Measurements from ENCODE around the gene PRXL2B.

PRXL2B gene

DNA sequence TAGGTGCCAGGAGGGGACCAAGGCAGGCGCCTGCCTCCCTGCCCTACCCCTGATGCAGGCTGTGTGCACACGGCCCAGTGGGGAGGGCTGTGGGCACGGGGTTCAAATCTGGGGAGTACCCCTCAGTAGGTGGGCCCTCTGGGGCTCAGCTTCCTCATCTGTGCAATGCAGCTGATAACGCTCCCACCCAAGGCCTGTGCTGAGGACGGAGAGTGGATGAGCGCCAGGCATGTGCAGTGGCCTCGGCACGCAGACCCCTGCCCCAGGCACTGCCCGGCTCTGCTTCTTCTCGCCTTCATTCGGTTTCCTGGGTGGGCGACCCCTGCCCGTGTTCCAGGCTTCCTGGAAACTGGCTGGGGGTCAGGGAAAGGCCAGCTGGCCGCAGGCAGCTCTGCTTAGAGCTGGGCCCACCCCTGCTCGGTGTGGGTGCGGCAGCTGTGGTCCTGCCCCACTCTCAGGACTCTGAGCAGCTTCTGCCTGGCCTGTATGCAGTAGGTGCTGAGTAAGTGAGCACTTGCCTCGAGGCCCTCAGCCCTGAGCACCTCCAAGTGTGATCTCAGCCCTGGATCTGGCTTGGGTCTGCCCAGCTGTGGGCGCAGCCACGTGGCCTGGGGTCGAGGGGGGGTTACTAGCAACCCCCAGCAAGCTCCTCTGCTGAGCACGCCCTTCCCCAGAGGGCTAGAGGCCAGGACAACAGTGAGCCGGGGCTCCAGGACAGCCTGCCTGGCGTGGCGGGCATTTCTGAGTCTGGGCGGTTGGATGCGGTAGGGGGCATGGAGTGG is 42.3 kb upstream of the PRXL2B start:
- Histone ChIP-seq H3K27me3 (ENCODE audit: insufficient read depth, poor library complexity, severe bottlenecking) (peaks cover 2% of the 10 kb centered on the region), H3K27ac (replicated peaks) (peak overlapping the region; percentile 30), H3K4me3 (replicated peaks; ENCODE audit: insufficient read depth, low read length) (no peak overlapping the region)
- DNase-seq (ENCODE audit: low read depth in 1 of 2, low spot score in 1 of 2): no peak
- TF ChIP-seq, protein P1, sequence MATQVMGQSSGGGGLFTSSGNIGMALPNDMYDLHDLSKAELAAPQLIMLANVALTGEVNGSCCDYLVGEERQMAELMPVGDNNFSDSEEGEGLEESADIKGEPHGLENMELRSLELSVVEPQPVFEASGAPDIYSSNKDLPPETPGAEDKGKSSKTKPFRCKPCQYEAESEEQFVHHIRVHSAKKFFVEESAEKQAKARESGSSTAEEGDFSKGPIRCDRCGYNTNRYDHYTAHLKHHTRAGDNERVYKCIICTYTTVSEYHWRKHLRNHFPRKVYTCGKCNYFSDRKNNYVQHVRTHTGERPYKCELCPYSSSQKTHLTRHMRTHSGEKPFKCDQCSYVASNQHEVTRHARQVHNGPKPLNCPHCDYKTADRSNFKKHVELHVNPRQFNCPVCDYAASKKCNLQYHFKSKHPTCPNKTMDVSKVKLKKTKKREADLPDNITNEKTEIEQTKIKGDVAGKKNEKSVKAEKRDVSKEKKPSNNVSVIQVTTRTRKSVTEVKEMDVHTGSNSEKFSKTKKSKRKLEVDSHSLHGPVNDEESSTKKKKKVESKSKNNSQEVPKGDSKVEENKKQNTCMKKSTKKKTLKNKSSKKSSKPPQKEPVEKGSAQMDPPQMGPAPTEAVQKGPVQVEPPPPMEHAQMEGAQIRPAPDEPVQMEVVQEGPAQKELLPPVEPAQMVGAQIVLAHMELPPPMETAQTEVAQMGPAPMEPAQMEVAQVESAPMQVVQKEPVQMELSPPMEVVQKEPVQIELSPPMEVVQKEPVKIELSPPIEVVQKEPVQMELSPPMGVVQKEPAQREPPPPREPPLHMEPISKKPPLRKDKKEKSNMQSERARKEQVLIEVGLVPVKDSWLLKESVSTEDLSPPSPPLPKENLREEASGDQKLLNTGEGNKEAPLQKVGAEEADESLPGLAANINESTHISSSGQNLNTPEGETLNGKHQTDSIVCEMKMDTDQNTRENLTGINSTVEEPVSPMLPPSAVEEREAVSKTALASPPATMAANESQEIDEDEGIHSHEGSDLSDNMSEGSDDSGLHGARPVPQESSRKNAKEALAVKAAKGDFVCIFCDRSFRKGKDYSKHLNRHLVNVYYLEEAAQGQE (IDR thresholded peaks at IDR 0.05; ENCODE audit: insufficient replicate concordance, low read depth): no peak
- TF ChIP-seq POLR2AphosphoS5 (IDR thresholded peaks at IDR 0.05; ENCODE audit: low read depth): no peak
- TF ChIP-seq, protein P2, sequence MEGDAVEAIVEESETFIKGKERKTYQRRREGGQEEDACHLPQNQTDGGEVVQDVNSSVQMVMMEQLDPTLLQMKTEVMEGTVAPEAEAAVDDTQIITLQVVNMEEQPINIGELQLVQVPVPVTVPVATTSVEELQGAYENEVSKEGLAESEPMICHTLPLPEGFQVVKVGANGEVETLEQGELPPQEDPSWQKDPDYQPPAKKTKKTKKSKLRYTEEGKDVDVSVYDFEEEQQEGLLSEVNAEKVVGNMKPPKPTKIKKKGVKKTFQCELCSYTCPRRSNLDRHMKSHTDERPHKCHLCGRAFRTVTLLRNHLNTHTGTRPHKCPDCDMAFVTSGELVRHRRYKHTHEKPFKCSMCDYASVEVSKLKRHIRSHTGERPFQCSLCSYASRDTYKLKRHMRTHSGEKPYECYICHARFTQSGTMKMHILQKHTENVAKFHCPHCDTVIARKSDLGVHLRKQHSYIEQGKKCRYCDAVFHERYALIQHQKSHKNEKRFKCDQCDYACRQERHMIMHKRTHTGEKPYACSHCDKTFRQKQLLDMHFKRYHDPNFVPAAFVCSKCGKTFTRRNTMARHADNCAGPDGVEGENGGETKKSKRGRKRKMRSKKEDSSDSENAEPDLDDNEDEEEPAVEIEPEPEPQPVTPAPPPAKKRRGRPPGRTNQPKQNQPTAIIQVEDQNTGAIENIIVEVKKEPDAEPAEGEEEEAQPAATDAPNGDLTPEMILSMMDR (IDR thresholded peaks at IDR 0.05; ENCODE audit: insufficient read depth, low read length): no peak
- no peak for TF ChIP-seq SPI1 (IDR thresholded peaks at IDR 0.05; ENCODE audit: borderline replicate concordance, low read depth)
- TF ChIP-seq GABPA (IDR thresholded peaks at IDR 0.05; ENCODE audit: low read depth): no peak

DNA sequence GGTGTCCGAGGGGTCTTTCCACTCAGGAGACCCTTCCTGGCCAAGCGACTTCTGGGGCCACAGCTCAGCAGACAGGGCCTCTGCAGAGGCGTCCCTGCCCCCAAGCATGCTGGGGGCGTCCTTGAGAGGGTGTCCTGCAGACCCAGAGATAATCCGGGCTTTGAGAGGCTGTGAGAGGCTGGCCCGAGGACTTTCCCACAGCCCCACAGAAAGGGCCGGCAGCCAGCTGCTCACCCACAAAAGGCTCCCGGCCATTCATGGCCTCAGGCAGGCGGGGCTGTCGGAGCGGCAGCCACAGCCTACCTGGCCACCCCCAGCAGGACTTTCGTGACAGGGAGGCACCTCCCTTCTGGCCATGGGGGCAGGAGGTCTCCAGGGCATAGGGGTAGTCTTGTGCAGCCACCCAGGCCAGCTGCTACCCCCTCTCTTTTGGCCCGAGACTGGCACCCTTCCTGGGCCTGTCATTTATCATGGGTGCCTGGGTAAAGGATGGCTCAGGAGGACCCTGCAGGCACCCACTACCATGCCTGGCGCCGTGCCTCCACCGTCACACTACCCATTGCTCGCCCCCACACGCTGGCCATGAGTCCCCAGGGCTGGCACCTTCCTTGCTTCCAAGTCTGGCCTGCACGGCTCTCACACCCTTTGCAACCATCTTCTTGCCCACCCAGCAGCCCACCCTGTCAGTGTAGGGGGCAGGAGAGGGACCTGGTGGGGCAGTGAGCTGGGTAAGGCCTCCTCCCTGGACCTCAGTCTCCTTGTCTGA is 41.5 kb upstream of the PRXL2B start:
- Histone ChIP-seq H3K4me3 (replicated peaks; ENCODE audit: insufficient read depth, low read length) (no peak overlapping the region), H3K27ac (replicated peaks) (peak overlapping the region; percentile 48; the same call in 1 of the 2 replicates), H3K27me3 (ENCODE audit: insufficient read depth, poor library complexity, severe bottlenecking) (peaks cover 2% of the 10 kb centered on the region)
- TF ChIP-seq, protein P2 (IDR thresholded peaks at IDR 0.05; ENCODE audit: insufficient read depth, low read length): no peak
- TF ChIP-seq GABPA (IDR thresholded peaks at IDR 0.05; ENCODE audit: low read depth) (no peak), SPI1 (IDR thresholded peaks at IDR 0.05; ENCODE audit: borderline replicate concordance, low read depth) (no peak), POLR2AphosphoS5 (IDR thresholded peaks at IDR 0.05; ENCODE audit: low read depth) (no peak)
- TF ChIP-seq, protein P1 (IDR thresholded peaks at IDR 0.05; ENCODE audit: insufficient replicate concordance, low read depth): no peak
- no peak for DNase-seq (ENCODE audit: low read depth in 1 of 2, low spot score in 1 of 2)

DNA sequence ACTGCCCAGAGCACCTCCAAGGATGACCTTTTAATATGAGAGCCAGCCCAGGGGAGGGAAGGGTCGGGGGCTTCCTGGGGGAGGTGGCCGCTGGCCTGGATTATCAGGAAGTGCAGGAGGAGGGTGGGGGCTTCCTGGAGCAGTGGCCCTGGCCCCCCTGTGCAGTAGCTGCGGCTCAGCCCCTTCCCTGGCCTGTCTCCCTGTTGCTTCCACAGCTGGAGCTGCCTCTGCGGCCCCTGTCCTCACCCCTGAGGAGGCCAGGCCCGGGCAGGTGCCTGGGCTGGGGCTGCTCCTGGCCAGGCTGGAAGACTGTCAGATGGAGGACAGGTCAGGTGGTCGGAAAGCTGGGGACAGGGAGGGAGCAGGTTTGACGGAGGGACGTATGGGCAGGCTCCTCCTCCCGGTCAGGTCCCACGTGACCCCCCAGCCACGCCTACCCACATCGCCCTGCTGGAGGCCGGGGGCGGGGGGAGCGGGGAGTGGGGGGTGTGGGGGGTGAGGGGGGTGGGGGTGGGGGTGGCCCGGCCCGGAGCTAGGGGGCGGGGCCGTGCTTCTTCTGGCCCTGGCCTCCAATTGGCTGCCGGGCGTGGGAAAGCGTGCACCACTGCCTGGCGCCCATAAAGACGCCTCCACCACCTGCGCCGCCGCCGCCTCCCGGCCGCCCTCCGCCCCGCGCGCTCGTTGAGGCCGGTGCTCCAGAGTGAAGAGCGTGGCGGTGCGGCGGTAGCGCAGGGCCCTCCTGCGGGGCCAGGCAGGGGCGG is 40.6 kb upstream of the PRXL2B start:
- DNase-seq (ENCODE audit: low read depth in 1 of 2, low spot score in 1 of 2): peak; percentile 87 to 90
- TF ChIP-seq GABPA (IDR thresholded peaks at IDR 0.05; ENCODE audit: low read depth) (no peak), POLR2AphosphoS5 (IDR thresholded peaks at IDR 0.05; ENCODE audit: low read depth) (peak; percentile 80)
- Histone ChIP-seq H3K4me3 (replicated peaks; ENCODE audit: insufficient read depth, low read length) (peak overlapping the region; percentile 69), H3K27ac (replicated peaks) (peak overlapping the region; percentile 91), H3K27me3 (ENCODE audit: insufficient read depth, poor library complexity, severe bottlenecking) (peaks cover 2% of the 10 kb centered on the region)
